ENCODE measurements around the gene TMEM212.
A peak's percentile ranks its signal among the peaks of the same experiment; 100 is the strongest.

The TMEM212 gene

DNA sequence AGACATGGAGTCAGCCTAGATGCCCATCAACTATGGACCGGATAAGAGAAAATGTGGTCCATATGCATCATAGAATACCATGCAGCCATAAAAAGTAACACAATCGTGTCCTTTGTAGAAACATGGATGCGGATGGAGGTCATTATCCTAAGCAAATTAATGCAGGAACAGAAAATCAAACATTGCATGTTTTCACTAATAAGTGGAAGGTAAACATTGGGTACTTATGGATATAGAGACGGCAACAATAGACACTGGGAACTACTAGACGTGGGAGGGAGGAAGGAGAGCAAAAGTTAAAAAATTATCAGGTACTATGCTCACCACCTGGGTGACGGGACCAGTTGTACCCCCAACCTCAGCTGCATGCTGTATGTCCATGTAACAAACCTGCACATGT lies 35.3 kb upstream of the TMEM212 start:
- no peak for DNase-seq (ENCODE audit: low read depth)
- no peak overlapping the region for H3K4me3 ChIP-seq (ENCODE audit: low read depth, low read length)
- TF ChIP-seq, protein P1, sequence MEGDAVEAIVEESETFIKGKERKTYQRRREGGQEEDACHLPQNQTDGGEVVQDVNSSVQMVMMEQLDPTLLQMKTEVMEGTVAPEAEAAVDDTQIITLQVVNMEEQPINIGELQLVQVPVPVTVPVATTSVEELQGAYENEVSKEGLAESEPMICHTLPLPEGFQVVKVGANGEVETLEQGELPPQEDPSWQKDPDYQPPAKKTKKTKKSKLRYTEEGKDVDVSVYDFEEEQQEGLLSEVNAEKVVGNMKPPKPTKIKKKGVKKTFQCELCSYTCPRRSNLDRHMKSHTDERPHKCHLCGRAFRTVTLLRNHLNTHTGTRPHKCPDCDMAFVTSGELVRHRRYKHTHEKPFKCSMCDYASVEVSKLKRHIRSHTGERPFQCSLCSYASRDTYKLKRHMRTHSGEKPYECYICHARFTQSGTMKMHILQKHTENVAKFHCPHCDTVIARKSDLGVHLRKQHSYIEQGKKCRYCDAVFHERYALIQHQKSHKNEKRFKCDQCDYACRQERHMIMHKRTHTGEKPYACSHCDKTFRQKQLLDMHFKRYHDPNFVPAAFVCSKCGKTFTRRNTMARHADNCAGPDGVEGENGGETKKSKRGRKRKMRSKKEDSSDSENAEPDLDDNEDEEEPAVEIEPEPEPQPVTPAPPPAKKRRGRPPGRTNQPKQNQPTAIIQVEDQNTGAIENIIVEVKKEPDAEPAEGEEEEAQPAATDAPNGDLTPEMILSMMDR (IDR thresholded peaks at IDR 0.05; ENCODE audit: control insufficient read depth, extremely low read depth, insufficient read depth), result no peak

GRCh38 chr3:171809611-171809860 lies 33.6 kb upstream of the TMEM212 start:
- TF ChIP-seq, protein P1 (IDR thresholded peaks at IDR 0.05; ENCODE audit: control insufficient read depth, extremely low read depth, insufficient read depth), result no peak
- H3K4me3 ChIP-seq (ENCODE audit: low read depth, low read length), result peak overlapping the region; percentile 39
- no peak for DNase-seq (ENCODE audit: low read depth)

DNA sequence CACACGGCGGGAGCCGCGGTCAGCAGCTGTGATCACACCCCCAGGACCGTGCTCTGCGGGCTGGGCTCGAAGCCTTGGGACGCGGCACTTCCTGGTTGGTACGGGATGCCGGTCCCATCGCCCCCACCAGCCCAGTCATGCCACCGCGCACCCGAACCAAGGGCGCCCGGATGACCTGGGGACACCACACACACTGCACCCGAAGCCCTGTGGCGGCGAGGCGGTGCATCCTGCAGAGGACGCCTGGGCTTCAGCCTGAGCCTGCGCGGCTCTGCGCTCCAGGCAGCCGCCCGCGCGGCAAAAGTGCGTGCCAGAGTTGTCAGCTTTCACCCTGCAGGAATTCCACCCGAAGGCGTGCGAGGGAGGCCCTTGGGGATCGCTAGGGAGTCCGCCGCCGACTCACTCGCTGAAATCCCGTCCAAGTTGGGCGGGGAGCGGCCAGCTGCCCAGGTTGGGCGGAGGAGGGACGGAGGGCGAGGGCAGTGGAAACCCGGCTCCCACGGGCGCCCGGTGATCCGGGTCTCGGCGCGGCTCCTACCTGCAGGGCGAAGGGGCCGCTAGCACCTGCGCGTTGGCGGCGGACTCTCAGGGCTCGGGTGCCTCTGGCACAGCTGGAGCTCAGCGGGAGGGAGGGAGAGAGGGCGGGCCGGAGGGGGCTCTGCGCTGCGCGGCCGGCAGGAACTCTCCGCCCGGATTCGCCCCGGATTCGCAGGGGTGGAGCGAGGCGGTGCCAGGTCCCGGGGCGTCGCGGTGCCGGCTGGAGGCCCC lies 33.1 kb upstream of the TMEM212 start, which contains the start of gene PLD1:
Gene PLD1, minus strand, starts transcription at position 623 of the 768 bp plus-strand sequence. CDS start 72,432 bp downstream, outside the sequence.
- peak within 1 kb of the TSS; percentile 39 for H3K4me3 ChIP-seq (ENCODE audit: low read depth, low read length)
- DNase-seq (ENCODE audit: low read depth), result no peak
- TF ChIP-seq, protein P1 (IDR thresholded peaks at IDR 0.05; ENCODE audit: control insufficient read depth, extremely low read depth, insufficient read depth), result 0 out of 2 replicates have a peak, but pooled peaks have one; percentile 9

DNA sequence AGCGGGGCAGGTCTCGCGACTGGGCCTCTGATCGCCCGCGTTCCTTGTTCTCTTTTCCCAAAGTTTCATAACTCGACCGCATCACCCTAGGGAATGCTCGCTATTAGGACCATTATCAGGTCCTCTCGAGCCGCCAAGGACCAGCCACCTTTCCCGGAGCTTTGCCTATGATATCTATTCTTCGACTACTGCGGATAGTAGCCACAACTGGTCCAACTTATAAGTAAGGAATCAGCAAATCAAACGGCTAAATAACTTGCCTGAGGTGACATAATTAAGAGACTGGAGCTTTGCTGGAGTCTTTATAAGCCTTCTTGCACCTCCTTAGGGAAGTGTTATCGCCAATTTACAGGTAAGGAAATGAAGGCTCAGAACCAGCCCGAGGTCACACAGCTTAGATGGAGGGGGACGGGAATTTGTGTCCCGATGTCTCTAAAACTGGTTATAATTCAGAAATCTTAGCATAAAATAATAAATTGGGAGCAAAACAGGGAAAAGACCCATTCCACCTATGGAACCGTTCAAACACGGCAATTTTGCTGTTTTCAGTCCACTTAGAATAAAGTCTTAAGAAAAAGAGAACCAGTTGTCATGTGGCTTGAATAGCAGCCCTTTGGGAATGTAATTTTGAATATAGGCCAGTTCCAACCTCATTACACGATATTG lies 32.4 kb upstream of the TMEM212 start:
- DNase-seq (ENCODE audit: low read depth), result no peak
- H3K4me3 ChIP-seq (ENCODE audit: low read depth, low read length), result no peak overlapping the region
- TF ChIP-seq, protein P1 (IDR thresholded peaks at IDR 0.05; ENCODE audit: control insufficient read depth, extremely low read depth, insufficient read depth), result no peak

DNA sequence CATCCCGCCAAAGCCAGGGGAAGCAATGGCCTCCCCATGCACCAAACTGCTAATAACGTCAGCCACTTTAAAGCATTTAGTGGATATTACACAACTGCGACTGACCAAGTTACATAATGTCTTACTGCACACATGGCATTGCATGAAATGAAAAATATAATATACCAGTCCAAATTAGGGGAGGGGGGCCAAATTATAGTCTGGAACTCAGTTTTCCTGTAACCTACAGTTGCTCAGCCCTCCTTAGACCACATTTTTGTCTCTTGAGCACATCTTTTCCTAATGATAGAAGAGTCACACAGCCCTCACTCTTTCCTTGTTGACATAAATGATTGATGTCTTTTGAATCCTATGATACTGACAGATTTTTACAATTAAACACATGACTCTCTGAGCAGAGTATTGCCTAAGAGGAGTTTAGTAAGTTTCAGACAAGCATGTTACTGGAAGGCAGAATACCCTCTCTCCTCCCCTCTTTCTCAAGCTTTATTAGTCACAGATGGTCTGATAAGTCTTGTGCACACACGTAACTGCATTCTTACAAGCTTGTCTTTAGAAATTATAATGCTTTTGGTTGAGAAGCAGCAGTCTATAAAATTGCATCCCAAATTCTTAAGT lies 31.7 kb upstream of the TMEM212 start:
- TF ChIP-seq, protein P1 (IDR thresholded peaks at IDR 0.05; ENCODE audit: control insufficient read depth, extremely low read depth, insufficient read depth), result no peak
- H3K4me3 ChIP-seq (ENCODE audit: low read depth, low read length), result no peak overlapping the region
- DNase-seq (ENCODE audit: low read depth), result no peak

DNA sequence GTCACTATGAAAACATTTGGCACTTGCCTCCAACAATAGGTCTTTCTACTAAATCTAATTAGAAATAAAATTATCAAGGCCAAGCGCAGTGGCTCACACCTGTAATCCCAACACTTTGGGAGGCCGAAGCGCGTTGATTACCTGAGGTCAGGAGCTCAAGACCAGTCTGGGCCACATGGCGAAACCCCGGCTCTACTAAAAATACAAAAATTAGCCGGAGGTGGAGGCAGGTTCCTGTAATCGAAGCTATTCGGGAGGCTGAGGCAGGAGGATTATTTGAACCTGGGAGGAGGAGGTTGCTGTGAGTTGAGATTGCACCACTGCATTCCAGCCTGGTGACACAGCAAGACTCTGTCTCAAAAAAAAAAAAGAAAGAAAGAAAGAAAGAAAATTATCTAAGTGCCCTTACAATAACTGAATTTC lies 31.2 kb upstream of the TMEM212 start:
- H3K4me3 ChIP-seq (ENCODE audit: low read depth, low read length), result no peak overlapping the region
- DNase-seq (ENCODE audit: low read depth), result no peak
- TF ChIP-seq, protein P1 (IDR thresholded peaks at IDR 0.05; ENCODE audit: control insufficient read depth, extremely low read depth, insufficient read depth), result no peak
